ENCODE measurements around the gene PAN2. TPM values are rescaled to one million over a fixed set of nuclear protein-coding genes. Genes with fewer than 3 reads are reported as not detected.

Gene PAN2
- total RNA-seq, 1 experiment from 2014 or later = 35.4 TPM

DNA sequence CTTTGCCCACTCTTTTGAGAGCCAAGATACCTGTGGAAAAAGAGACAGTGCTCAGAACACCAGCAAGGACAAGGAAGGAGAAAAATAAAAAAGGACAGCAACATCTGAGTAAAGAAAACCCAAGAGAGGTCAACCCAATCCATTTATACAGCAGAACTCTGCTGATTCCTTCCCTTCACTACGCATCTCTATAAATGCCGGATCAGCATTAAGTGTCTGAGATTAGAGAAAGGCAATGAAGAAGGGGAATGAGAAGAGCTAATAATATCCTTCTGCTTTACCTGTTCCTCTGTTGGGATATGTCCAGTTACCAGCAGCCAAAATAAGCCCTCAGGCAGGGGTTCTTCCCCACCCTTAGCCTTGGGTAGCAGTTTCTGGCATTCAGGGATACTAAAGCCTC lies 51.2 kb downstream of the PAN2 start:
- no peak overlapping the region for H2AK5ac ChIP-seq (ENCODE audit: insufficient read length, low read length)
- no peak overlapping the region for H2BK15ac ChIP-seq (ENCODE audit: low read depth, low read length)
- Mint-ChIP-seq H3K27ac (no peak overlapping the region), H3K9me3 (no peaks in the 10 kb centered on the region), H3K36me3 (ENCODE audit: insufficient read depth in 1 of 3, low read depth in 3 of 3) (peaks cover 28 to 78% (median 50%) of the 10 kb centered on the region in 3 experiments), H3K4me1 (peaks cover 0 to 6% of the 10 kb centered on the region in 2 experiments; a peak in 2 of 4 replicates), H3K27me3 (ENCODE audit: low read depth) (no peaks in the 10 kb centered on the region), H3K4me3 (no peak overlapping the region)
- peaks cover 3% of the 10 kb centered on the region for H3K79me1 ChIP-seq (ENCODE audit: insufficient read depth, low read depth, low read length, poor library complexity, severe bottlenecking)
- H3K9ac ChIP-seq (ENCODE audit: extremely low read depth, insufficient read length, low read length) = no peak overlapping the region
- H4K5ac ChIP-seq (ENCODE audit: insufficient read length, low read depth, low read length) = no peak overlapping the region
- no peaks in the 10 kb centered on the region for H4K20me1 ChIP-seq (ENCODE audit: control insufficient read depth, insufficient read depth, insufficient read length)
- no peak for DNase-seq
- no peak overlapping the region for H3K4ac ChIP-seq (ENCODE audit: low read depth, low read length)
- H3K4me2 ChIP-seq (ENCODE audit: insufficient read depth, insufficient read length, low read length) = no peak overlapping the region
- WGBS (ENCODE audit: extremely low coverage, insufficient read length, low lambda C conversion rate) = no CpG with 5 or more reads among the region's 2 CpGs
- H3K9me3 ChIP-seq (ENCODE audit: control insufficient read depth, low read depth, low read length) = no peaks in the 10 kb centered on the region
- no peak overlapping the region for H2BK20ac ChIP-seq (ENCODE audit: low read depth, low read length, poor library complexity, severe bottlenecking)
- TF ChIP-seq, protein P1, sequence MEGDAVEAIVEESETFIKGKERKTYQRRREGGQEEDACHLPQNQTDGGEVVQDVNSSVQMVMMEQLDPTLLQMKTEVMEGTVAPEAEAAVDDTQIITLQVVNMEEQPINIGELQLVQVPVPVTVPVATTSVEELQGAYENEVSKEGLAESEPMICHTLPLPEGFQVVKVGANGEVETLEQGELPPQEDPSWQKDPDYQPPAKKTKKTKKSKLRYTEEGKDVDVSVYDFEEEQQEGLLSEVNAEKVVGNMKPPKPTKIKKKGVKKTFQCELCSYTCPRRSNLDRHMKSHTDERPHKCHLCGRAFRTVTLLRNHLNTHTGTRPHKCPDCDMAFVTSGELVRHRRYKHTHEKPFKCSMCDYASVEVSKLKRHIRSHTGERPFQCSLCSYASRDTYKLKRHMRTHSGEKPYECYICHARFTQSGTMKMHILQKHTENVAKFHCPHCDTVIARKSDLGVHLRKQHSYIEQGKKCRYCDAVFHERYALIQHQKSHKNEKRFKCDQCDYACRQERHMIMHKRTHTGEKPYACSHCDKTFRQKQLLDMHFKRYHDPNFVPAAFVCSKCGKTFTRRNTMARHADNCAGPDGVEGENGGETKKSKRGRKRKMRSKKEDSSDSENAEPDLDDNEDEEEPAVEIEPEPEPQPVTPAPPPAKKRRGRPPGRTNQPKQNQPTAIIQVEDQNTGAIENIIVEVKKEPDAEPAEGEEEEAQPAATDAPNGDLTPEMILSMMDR (conservative IDR thresholded peaks at IDR 0.05) = no peak
- H3K79me2 ChIP-seq (ENCODE audit: insufficient read depth, low read length) = no peaks in the 10 kb centered on the region
- no peak overlapping the region for H2BK120ac ChIP-seq (ENCODE audit: low read depth, low read length, poor library complexity, severe bottlenecking)
- H3K56ac ChIP-seq (ENCODE audit: insufficient read length, low read depth, low read length) = no peak overlapping the region
- no peaks in the 10 kb centered on the region for H3K27me3 ChIP-seq (ENCODE audit: insufficient read depth, low read length)
- H3K4me1 ChIP-seq (ENCODE audit: insufficient read depth, low read length) = 0 out of 2 replicates have a peak, but pooled peaks cover 2% of the 10 kb centered on the region
- no peak overlapping the region for H4K91ac ChIP-seq (ENCODE audit: insufficient read length, low read depth, low read length)
- H2BK12ac ChIP-seq (ENCODE audit: insufficient read length, low read depth, low read length) = no peak overlapping the region
- no peak overlapping the region for H3K18ac ChIP-seq (ENCODE audit: insufficient read length, low read depth, low read length)
- no peaks in the 10 kb centered on the region for H3K23me2 ChIP-seq (ENCODE audit: insufficient read length, low read depth, low read length, poor library complexity, severe bottlenecking)
- H3K14ac ChIP-seq (ENCODE audit: insufficient read depth, low read length) = no peak overlapping the region
- H2AFZ ChIP-seq (ENCODE audit: low read length) = no peak overlapping the region
- H3K27ac ChIP-seq (ENCODE audit: insufficient read length, low read depth, low read length) = no peak overlapping the region
- H2BK5ac ChIP-seq (ENCODE audit: insufficient read length, low read length) = no peak overlapping the region
- H3T11ph ChIP-seq (ENCODE audit: low read length) = no peak overlapping the region
- no peak overlapping the region for H3K23ac ChIP-seq (ENCODE audit: insufficient read length, low read depth, low read length)
- no peak overlapping the region for H4K8ac ChIP-seq (replicated peaks; ENCODE audit: insufficient read length, low read depth, low read length)

Measured in H9 (cell line).